B cell (primary cell): Measurements from ENCODE around the gene NR6A1.

Experiments used
- CTCF ChIP-seq: fragments of 200-600 bp; IDR thresholded peaks from one replicate; pipeline ENCODE4 v1.8.0; 2022; ENCODE audit warnings: antibody characterized with exemption, mild to moderate bottlenecking
- EZH2 ChIP-seq: IDR thresholded peaks from 2 replicates; pipeline ENCODE4 v1.6.1; 2012; ENCODE audit warnings: borderline replicate concordance, low read depth, mild to moderate bottlenecking, moderate library complexity, low read length; ENCODE audit not compliant: insufficient read depth, poor library complexity, severe bottlenecking

- TF ChIP-seq EZH2 (no peak), CTCF (no peak)
Measured at GRCh38 chr9:124686918-124687317, 84.2 kb downstream of the NR6A1 start.
